Kidney glomerular epithelial cell (primary cell): ENCODE measurements around the gene BRIP1.
"Not testable (repeated sequence)": the region's sequence is repeated elsewhere in the genome, so short reads cannot be mapped to it uniquely, and the experiment has no call there.

Experiments used
- DNase-seq: peaks from one replicate; lab custom pipeline; 2025; lab: John Stamatoyannopoulos, UW

Gene BRIP1

DNA sequence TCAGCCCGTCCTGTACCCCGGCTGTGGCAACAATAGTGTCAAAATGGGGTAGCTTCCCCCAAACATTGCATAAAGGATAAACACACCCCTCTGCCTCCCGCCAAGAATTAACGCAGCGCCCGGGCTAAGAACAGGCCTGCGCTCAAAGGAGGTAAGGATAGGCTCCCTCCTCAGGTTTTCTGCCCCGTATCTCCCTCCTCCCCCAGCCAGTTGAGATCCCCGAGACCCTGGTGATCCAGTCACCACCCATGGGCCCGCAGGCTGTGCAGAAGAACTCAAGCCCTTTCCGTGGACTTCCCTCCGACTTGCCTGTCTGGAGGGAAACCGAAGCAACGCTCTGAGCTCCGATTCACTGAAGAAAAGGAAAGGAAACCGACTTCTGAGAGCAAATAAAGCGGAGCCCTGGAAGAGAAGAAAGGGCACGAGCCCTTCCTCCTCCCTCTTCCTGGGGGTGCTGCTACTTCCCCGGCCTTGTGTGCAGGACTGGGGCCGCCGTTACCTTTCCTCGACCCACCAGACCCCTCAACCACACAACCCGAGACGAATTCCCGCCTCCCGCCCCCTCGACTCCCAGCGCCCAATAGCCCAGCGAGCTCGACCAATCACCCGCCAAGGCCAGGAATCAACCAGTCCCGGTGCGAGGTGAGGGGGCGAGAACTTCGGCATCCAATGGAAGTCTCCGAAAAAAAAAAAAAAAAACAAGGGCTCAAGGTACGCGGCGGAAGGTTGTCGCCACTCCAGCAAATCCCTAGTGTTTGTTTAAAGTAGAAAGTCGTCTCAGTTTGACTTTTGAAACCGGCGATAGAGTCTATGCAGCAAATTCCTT lies at the start of gene BRIP1:
BRIP1 (minus strand) TSS at position 554 of the 826 bp plus-strand sequence. CDS start 1,989 bp downstream, outside the sequence.
- peak; percentile 90 for DNase-seq

DNA sequence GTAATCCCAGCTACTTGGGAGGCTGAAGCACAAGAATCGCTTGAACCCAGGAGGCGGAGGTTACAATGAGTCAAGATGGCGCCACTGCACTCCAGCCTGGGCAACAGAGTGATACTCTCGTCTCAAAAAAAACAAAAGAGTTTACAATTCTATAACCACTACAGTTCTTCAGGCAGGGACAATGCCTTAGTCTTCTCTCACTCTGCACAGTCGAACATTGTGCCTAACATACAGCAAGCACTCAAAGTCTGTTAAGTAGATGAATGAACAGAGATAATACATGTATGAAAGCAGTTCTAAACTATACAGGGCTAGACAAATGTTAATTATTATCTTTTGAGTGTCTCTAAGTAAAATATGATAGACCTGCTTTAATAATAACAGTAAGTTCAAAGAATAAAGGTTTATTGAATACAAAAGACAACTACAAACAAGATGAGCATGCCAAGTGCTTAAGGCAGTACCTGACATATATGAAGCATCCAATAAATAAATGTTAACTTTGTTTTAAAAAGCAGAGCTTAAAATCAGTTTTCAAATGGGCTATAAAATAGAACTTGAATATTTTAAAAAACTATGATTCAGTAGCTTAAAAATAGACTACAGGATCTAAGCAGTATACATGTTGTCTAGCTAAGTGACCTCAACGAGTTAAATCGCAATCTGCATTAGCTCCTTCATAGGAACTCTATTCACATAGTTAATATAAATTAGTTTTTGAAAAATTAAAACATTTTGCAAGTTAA lies 45.1 kb upstream of the BRIP1 start:
- DNase-seq, result no peak

DNA sequence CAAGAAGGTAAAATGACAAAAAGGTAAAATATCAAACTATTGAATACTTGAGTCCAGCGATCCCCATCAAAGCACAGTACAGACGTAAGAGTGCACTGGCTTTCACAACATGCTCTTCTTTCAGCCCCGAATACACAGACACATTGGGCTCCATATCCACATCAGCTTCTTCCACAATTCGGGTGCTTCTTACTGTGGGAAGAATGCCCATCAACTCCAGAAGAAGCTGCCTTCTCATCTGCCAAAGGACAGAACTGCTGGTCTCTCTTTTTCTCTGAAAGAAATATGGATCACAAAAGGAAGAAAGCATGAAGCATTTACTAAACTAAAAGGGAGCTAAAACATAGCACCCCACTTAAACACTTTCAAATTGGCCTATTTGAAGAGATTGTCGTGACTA lies 44.0 kb upstream of the BRIP1 start:
- no peak for DNase-seq

DNA sequence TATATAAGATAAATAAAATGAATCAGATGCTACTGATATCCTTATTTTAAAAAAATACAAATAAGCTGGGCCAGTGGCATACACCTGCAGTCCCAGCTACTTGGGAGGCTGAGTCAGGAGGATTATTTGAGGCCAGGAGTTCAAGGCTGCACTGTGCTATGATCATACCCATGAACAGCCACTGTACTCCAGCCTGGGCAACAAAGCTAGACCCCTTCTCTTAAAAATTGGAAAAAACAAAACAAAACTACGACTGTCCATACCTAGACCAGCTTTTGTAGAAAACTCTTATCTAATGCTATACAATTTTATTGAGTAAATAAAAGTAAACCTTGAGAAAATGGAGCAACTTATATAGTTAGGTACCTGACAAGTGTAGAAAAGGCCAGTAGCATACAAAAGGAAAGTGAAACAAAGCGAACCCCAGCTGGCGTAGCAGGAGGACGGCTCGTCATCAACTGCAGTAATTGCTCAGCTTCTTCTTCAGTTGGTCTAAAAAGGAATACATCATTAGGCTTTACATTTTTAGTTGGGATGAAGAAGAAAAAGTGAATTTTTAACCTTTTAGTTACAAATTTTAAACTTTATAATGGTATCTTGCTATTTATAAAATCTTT lies 40.9 kb upstream of the BRIP1 start:
- no peak for DNase-seq

DNA sequence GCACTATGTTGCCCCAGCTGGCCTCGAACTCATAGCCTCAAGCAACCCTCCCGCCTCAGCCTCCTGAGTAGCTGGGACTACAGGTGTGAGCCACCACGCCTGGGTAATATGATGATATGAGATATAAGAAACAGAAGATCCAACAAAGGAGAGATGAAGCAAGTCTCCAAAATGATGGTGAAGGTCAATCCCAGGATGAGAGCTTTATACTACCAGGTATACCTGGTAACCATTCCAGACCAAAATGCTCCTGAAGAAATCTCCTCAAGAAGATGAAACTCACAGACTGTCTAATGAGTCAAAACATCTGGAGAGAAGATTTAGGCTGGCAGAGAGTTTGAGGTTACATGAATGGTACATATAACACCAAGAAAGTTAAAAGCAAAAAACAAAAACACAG lies 39.9 kb upstream of the BRIP1 start:
- no peak for DNase-seq

DNA sequence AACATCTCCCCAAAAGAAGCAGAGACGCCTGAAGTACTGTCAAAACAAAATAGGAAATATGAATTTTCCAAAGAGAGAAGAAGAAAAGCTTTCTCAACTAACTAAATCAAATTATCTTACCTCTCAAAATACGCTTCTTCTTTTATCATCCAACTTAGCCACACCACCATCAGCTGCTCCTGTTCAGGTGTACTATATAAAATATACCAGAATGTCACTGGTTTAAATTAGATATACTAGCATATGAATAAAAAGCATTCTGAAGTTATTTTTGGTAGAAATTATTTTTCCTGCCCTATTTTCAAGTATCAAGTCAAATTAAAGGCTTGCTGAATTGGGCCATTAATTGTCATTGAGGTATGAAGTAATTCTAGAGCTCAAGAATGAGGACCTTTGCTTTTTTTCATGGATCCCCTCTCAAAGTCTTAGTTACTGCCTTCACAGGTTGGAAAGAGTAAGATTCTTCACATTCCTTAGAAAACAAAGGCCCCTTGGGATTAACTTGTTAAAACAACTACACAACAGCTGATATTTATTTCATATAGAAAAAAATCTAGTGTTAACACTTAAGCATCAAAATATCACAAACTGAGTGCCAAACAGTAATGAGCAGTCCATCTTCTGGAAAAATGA lies 34.3 kb upstream of the BRIP1 start:
- DNase-seq, result no peak

DNA sequence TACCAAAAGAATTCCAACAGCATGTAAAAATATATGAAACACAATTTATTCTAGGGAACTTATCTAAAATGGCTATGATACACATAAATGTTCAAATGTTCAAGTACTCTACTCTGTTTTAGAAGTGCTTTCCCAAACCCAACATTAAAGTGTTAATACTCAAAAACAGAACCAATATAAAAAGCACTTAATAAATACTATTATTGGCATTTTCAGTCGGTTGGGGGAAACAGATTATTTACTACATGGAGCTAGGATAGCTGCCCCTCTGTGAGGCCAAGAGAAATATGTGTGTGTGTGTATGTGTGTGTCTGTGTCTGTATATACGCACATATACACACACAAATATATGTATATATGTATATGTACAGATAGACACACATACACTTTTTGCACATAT lies 32.1 kb upstream of the BRIP1 start:
- DNase-seq, result no peak

DNA sequence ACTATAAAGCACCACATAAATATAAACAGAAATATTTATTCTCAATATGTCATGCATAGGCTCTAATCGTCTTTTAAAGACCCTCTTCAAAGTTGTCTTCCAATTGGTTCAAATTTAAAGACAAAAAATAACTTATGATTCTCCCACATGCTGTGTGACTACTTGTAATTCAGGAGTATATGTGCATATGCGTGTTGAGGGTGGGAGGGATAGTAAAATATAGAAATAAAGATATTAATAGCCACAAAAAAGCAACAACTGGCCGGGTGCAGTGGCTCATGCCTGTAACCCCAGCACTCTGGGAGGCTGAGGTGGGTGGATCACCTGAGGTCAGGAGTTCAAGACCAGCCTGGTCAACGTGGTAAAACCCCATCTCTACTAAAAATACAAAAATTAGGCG lies 31.0 kb upstream of the BRIP1 start:
- DNase-seq, result not testable (repeated sequence)

DNA sequence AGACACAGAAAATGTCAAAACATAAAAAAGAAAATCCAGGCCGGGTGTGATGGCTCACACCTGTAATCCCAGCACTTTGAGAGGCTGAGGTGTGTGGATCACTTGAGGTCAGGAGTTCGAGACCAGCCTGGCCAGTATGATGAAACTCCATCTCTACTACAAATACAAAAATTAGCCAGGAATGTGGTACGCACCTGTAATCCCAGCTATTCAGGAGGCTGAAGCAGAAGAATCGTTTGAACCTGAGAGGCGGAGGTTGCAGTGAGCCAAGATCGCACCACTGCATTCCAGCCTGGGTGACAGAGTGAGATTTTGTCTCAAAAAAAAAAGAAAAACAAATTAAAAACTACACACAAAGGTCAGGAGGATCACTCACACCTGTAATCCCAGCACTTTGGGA lies 24.4 kb upstream of the BRIP1 start:
- not testable (repeated sequence) for DNase-seq

DNA sequence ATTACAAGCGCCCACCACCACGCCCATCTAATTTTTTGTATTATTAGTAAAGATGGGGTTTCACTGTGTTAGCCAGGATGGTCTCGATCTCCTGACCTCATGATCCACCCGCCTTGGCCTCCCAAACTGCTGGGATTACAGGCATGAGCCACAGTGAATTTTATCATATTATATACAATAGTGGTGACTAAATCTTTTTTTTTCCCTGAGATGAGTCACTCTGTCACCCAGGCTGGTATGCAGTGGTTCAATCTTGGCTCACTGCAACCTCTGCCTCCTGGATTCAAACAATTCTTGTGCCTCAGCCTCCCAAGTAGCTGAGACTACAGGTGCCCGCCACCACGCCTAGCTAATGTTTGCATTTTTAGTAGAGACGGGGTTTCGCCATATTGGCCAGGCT lies 22.5 kb upstream of the BRIP1 start:
- DNase-seq, result not testable (repeated sequence)

DNA sequence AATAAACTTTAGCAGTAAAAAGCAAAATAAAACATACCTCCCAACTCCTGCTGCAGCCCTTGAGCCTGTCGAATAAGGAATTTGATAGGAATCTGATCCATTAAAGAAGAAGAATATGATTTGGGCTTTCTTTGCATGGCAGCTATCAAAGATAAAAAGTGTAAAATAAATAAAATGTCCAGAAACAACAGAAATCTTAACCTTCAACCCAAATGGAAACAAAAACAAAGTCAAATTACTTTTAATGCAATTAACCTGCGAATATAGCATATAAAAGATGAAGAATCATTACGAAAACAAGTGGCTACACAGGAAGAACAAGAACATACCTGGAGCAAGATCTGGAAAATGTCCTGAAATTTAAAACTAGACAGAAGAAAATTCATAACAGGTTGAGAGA lies 21.5 kb upstream of the BRIP1 start:
- no peak for DNase-seq

DNA sequence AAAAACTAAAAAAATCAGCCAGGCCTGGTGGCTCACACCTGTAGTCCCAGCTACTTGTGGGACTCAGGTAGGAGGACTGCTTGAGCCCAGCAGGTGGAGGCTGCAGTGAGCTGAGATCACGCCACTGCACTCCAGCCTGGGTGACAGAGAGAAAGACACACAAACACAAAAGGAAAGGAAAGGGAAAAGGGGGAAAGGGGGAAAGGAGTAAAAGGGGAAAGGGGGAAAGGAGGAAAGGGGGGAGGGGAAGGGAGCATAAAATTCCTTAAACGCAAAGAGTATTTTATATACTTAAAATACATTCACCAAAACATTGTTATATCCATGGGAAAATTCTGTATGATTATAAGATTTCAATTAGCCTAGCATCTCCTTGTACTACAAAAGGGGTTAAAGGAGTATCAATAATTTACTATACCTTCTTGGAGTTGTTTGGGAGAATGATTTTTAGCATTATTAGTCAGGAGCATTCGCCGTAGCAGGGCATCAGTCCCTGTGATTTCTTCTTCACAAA lies 17.3 kb upstream of the BRIP1 start:
- DNase-seq, result no peak

DNA sequence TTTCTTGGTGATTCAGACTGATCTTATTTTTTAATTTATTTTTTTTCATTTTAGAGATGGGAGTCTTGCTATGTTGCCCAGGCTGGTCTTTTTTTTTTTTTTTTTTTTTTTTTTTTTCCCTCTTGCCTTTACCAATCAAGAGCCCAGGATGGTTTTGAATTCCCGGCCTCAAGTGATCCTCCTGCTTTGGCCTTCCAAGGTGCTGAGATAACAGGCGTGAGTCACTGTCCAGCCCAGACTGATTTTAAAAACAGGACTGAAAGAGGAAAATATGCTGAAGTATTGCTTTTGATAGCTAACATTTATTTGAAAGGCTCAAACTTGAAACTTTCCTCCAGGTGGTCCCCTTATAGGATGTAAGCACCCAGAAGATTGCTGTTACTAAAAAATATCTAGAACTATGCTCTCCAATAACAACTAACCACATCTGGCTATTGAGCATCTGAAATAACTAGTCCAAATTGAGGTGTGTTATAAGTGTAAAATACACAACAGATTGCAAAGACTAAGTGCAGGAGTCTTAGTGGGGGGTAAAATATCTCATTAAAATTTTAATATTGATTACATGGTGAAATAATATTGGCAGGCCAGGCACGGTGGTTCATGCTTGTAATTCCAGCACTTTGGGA lies 15.8 kb upstream of the BRIP1 start:
- DNase-seq, result no peak

DNA sequence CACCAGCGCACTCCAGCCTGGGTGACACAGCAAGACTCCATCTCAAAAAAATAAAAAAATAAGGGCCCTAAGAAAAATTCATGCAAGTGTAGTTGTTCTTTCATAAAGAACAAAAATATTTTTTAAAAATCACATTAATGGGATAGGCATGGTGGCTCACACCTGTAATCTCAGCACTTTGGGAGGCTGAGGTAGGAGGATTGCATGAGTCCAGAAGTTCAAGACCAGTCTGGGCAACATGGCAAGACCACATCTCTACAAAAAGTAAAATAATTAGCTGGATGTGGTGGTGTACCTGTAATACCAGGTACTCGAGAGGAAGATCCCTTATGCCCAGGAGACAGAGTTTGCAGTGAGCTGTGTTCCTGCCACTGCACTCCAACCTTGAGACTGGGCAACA lies 15.2 kb upstream of the BRIP1 start:
- no peak for DNase-seq

DNA sequence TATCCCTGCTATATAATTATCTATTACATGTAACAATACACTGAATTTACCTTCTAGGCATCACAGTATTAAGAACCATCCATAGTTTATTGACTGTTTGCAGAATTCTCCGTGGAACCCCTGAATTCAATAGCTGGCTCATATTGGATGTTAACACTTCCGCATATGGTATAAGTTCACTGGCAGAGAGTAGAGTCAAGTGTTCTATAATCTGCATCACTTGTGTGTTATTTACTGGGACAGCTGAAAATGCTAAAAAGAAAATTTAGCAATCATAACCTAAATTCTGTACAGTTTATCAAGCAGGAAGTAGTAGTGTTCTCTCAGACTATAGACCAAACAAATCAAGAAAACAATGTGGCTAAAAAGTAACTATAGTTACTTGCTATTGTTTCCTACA lies 14.5 kb upstream of the BRIP1 start:
- no peak for DNase-seq

DNA sequence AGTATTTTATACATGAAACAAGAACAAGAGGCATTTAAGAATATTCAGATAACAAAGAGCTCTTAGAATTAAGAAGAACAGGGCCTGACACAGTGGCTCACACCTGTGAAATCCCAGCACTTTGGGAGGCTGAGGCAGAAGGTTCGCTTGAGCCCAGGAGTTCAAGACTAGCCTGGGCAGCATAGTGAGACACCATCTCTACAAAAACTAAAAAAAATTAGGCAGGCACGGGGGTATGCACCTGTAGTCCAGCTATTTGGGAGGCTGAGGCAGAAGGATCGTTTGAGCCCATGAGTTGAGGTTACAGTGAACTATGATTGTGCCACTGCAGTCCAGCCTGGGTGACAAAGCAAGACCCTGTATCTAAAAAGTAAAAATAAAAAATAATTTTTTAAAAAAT lies 12.5 kb upstream of the BRIP1 start:
- DNase-seq, result no peak

DNA sequence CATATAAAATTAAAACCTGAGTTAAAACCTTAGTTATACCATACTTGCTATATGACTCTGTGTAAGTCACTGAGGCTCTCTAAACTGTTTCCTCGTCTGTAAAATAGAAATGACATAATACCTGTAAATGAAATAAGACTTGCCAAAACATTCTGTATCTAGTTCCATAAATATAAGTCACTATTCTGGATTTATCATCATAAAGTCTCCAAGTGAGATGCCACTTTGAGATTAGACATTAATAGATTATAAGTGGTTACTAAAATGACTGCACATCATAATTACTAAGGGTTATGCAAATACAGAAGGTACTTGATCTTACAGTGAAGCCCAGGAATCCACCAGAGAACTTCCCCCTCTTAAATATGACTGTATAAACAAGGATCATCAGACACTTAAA lies 12.0 kb upstream of the BRIP1 start:
- no peak for DNase-seq

DNA sequence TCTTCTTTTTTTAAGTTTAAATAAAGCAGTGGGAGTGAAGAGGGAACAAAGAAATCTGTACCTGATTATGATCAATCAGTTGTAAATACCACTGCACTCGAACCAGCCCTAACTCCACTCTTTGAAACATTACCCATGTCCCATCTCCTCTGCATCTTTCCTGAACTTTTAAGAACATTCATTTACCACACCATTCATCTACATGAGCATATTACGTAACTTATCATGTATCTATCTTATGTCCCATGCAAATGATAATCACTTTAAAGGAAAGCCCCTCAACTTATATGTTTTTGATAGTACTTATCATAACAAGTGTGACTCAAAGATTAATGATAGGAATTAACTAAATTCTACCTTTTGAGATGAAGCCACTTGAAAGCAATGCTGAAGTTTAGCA lies 10.7 kb upstream of the BRIP1 start:
- no peak for DNase-seq

DNA sequence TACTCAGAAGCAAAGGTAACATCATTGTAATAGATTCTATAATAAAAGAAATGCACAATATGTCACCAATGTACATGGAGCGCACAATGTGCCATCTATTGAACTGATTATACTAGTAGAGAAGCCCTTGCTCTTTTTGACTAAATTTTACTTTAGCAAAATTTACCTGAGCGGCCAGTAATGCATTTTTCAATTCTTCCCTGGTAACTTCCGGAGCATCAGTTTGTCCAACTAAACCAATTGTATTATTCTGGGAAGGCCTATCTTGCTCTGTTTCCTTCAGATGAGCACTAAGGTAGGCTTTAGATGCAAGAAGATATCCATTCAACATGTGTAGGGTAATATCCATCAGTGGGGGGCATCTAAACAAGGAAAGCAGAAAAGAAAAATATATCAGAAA lies 8.8 kb upstream of the BRIP1 start:
- DNase-seq, result no peak

DNA sequence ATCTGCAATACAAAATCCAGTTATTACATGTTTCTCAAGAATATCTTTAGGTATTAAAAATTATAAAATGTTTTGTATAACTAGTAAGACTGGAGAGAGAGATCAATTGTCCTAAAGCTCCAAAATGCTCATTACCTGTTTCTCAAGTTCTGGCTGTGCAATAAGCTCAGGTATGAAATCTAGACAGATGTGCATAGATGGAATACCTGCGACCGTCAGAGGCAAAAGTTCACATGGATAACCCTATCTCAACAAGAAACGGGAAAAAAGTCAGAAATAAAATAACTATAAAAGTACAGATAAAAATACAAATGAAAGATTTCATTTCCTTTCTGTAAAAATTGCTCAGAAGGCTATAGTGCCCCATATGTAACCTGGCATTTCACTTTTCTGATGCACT lies 5.8 kb upstream of the BRIP1 start:
- DNase-seq, result no peak

DNA sequence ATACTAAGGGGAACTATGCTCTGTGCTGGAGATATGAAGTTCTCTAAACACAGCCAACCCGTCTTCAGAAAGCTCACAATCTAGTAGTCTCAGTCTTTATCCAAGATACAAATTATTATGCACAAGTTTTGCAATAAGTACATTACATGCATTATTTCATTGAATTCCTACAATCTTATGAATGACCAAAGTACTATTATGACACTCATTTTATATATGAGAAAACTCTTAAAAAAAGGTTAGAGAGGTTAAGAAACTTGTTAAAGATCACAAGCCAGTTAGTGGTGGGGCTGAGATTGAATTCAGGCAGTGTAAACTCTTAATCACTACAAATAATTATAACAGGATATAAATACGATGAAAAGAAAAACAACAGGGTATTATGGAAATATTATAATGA lies 4.7 kb upstream of the BRIP1 start:
- DNase-seq, result no peak

DNA sequence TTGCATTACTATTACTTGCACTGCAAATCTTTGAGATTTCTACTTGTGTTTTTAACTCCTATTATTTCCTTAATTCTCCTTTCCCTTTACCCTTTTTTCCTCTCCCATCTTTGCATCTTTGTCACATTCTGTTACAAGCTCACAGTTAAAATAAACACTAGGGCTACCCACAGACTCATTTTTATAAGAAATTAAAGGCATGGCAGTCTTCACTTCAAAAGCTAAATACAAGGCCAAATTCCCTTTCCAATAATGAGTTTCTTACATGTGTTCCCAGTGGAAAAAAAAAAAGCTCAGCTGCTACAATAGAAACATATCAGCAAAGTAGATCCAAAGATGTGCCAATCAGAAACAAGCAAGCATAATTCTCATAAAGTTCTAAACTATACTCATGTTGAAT lies 3.7 kb upstream of the BRIP1 start:
- no peak for DNase-seq
